ENCODE measurements around the gene RASSF8.

Gene RASSF8

GRCh38 chr12:26113181-26113654, 154.7 kb downstream of the RASSF8 start:
- TF ChIP-seq, protein P1, sequence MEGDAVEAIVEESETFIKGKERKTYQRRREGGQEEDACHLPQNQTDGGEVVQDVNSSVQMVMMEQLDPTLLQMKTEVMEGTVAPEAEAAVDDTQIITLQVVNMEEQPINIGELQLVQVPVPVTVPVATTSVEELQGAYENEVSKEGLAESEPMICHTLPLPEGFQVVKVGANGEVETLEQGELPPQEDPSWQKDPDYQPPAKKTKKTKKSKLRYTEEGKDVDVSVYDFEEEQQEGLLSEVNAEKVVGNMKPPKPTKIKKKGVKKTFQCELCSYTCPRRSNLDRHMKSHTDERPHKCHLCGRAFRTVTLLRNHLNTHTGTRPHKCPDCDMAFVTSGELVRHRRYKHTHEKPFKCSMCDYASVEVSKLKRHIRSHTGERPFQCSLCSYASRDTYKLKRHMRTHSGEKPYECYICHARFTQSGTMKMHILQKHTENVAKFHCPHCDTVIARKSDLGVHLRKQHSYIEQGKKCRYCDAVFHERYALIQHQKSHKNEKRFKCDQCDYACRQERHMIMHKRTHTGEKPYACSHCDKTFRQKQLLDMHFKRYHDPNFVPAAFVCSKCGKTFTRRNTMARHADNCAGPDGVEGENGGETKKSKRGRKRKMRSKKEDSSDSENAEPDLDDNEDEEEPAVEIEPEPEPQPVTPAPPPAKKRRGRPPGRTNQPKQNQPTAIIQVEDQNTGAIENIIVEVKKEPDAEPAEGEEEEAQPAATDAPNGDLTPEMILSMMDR (conservative IDR thresholded peaks at IDR 0.05), result no peak
- no peak for TF ChIP-seq ZFX (IDR thresholded peaks at IDR 0.05)
- peak overlapping the region; percentile 36; the same call in 1 of the 2 replicates for H3K27ac ChIP-seq

GRCh38 chr12:26113853-26114719, 155.6 kb downstream of the RASSF8 start:
- peak; percentile 47; the same call in 1 of the 2 replicates for TF ChIP-seq ZFX (IDR thresholded peaks at IDR 0.05)
- TF ChIP-seq, protein P1 (conservative IDR thresholded peaks at IDR 0.05), result peak; percentile 36

DNA sequence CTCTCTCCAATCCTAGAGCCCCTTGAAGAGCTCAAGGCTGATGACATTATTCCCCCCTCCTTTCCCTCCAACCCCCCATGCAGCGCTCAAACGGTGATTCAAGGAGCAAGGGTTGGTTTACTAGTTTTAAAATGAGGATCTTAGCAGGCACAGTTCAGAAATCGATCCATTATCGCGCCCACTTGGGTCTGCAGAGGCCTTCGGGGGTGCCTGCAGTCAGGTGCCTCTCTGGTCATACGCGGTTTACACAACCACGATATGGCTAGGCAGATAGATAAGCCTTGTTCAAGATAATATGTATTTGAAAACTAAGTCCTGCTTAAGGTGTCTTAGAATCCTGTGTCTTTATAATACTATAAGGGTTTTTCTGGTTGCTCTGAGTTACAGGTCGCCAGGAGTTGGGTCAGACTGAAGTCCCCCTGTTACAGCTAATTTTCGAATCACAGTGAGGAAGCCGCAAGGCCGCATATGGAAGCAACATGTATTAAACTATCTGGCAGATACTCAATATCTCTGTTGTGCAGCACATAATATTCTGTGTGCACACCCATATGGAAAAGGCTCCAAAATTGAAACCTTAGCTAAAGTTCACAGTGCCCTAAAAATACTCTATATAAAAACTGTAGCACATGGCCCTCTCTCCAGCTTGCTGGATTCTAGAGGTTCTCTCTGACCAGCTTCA, 156.4 kb downstream of the RASSF8 start:
- peak overlapping the region; percentile 80 for H3K27ac ChIP-seq
- TF ChIP-seq, protein P1 (conservative IDR thresholded peaks at IDR 0.05), result no peak
- TF ChIP-seq ZFX (IDR thresholded peaks at IDR 0.05), result no peak

More at GRCh38 chr12:26113853-26114719, 155.6 kb downstream of the RASSF8 start:
- H3K27ac ChIP-seq, result peak overlapping the region; percentile 80

GRCh38 chr12:26116829-26117715, 158.6 kb downstream of the RASSF8 start:
- no peak for TF ChIP-seq ZFX (IDR thresholded peaks at IDR 0.05)
- TF ChIP-seq, protein P1 (conservative IDR thresholded peaks at IDR 0.05), result no peak
- no peak overlapping the region for H3K27ac ChIP-seq

DNA sequence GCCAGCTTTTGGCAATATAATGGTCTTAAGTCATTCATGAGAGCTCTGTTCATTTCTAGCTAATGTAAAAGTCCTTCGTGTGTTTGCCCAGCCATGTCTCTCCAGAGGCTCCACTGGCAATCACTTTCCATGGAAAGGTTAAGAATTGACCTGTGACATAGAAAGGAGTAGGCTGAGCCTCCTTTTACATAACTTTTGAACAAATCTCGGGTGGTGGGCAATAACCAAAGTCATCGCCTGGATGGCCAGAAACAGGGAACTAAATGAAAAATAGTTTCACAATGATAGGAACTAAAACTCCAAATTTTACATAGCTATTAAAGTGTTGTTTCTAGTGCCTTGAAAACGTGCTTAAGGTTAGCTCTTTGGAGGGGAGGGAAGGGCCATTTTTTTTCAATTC, 159.8 kb downstream of the RASSF8 start:
- no peak for TF ChIP-seq ZFX (IDR thresholded peaks at IDR 0.05)
- TF ChIP-seq, protein P1 (conservative IDR thresholded peaks at IDR 0.05), result no peak
- H3K27ac ChIP-seq, result no peak overlapping the region

DNA sequence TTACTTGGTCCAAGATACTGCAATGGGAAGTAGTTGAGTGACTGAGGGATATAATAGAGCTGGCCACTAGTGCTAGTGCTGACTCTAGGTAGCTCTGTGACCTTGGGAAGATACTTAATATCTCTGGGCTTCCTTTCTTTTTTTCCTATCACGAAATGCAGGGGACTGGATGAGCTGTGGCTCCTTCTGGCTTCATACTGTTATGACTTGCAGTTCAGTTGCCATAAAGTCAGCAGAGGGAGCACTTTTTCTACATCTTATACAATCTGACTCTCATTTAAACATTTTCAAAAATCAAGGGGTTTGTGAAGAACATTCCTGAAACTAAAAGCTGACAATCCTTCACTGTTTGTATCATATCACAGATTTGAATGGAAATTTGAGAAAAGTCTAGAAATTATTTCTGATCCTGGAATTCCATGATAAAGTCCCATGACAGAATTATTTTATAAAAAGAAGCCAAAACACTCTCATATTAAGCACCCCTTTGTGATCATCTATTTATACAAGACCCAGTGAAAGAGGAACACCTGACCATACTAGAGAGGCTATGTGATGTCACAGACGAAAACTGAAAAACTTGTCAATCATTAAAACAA, 161.0 kb downstream of the RASSF8 start:
- H3K27ac ChIP-seq, result no peak overlapping the region
- TF ChIP-seq, protein P1 (conservative IDR thresholded peaks at IDR 0.05), result peak; percentile 79
- TF ChIP-seq ZFX (IDR thresholded peaks at IDR 0.05), result no peak
